B cell (primary cell): ENCODE measurements around the gene SCGB2B2.

ENCODE experiments used
- EZH2 ChIP-seq: IDR thresholded peaks from 2 replicates; pipeline ENCODE4 v1.6.1; 2012; ENCODE audit warnings: borderline replicate concordance, low read depth, mild to moderate bottlenecking, moderate library complexity, low read length; ENCODE audit not compliant: insufficient read depth, poor library complexity, severe bottlenecking
- TF ChIP-seq, protein P1 (sequence below): fragments of 200-600 bp; IDR thresholded peaks from one replicate; pipeline ENCODE4 v1.8.0; 2022; ENCODE audit warnings: antibody characterized with exemption, mild to moderate bottlenecking

DNA sequence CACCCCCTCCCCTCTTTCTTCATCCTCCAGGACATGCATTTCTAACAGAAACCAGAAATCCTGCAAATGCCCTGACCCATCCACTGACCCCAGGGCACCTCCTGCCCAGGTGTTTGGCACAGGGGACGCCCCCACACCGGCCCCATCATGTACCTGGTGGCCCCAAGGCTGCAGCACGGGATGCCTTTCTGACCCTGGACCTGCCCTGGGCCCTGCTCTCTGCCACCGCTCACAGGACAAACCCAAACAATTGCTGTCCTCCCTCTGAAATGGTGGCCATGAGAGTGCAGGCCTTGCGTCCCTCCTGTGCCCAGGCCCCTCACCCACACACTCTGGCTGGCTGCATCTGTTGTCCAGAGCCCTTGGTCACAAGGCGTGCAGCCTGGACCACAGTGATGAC, 12.1 kb downstream of the SCGB2B2 start:
- TF ChIP-seq, protein P1, sequence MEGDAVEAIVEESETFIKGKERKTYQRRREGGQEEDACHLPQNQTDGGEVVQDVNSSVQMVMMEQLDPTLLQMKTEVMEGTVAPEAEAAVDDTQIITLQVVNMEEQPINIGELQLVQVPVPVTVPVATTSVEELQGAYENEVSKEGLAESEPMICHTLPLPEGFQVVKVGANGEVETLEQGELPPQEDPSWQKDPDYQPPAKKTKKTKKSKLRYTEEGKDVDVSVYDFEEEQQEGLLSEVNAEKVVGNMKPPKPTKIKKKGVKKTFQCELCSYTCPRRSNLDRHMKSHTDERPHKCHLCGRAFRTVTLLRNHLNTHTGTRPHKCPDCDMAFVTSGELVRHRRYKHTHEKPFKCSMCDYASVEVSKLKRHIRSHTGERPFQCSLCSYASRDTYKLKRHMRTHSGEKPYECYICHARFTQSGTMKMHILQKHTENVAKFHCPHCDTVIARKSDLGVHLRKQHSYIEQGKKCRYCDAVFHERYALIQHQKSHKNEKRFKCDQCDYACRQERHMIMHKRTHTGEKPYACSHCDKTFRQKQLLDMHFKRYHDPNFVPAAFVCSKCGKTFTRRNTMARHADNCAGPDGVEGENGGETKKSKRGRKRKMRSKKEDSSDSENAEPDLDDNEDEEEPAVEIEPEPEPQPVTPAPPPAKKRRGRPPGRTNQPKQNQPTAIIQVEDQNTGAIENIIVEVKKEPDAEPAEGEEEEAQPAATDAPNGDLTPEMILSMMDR: no peak
- TF ChIP-seq EZH2: no peak
